ENCODE results near the gene TMEM14A.

GRCh38 chr6:52728394-52728793, 57.5 kb downstream of the TMEM14A start:
- TF ChIP-seq CTCF (IDR thresholded peaks at IDR 0.05) (no peak), POLR2A (IDR thresholded peaks at IDR 0.05) (no peak)

Measured in right lobe of liver (tissue), 4 donors.